GM11168 (cell line): ENCODE measurements around the gene TNFSF13B.
"Not testable (repeated sequence)": the region's sequence is repeated elsewhere in the genome, so short reads cannot be mapped to it uniquely, and the experiment has no call there.

Source experiments
- in situ Hi-C: fragments of 300-500 bp; cut with MboI; formaldehyde crosslinking; loops from one replicate; pipeline ENCODE4 v1.12.0; 2022; ENCODE audit warnings: low sequenced_read_pairs; ENCODE audit not compliant: unreplicated experiment

The TNFSF13B gene, protein sequence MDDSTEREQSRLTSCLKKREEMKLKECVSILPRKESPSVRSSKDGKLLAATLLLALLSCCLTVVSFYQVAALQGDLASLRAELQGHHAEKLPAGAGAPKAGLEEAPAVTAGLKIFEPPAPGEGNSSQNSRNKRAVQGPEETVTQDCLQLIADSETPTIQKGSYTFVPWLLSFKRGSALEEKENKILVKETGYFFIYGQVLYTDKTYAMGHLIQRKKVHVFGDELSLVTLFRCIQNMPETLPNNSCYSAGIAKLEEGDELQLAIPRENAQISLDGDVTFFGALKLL

DNA sequence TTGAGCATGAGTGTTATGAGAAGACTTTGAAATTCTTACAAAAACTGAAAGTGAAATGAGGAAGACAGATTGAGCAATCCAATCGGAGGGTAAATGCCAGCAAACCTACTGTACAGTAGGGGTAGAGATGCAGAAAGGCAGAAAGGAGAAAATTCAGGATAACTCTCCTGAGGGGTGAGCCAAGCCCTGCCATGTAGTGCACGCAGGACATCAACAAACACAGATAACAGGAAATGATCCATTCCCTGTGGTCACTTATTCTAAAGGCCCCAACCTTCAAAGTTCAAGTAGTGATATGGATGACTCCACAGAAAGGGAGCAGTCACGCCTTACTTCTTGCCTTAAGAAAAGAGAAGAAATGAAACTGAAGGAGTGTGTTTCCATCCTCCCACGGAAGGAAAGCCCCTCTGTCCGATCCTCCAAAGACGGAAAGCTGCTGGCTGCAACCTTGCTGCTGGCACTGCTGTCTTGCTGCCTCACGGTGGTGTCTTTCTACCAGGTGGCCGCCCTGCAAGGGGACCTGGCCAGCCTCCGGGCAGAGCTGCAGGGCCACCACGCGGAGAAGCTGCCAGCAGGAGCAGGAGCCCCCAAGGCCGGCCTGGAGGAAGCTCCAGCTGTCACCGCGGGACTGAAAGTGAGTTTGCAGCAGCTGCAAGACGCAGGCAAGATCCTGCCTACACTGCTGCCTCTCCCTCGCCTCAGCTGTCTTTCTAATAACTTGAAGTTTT lies at the start of gene TNFSF13B:
Gene TNFSF13B, plus strand, starts transcription at position 118 of the 728 bp plus-strand sequence. Its CDS starts 178 bp downstream, at position 296.
- in situ Hi-C loops: no loop called here

DNA sequence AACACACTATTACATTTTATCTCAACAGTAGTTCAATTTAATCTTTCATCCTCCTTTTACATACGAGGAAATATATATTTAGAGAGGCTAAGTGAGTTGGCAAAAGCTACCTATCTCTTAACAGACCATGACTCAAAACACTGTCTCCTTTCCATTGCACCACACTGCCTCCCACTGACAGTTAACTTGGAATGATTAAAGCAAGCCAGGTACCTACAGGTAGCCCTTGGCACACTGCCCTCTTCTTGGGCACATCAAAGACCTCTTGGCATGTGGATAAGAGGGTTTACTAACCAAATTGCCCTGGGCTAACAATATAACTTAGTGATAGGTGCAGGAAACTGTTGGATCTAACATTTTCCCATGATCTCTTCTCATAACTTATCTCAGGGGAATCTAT lies 49.5 kb upstream of the TNFSF13B start:
- in situ Hi-C loops: no loop called here

DNA sequence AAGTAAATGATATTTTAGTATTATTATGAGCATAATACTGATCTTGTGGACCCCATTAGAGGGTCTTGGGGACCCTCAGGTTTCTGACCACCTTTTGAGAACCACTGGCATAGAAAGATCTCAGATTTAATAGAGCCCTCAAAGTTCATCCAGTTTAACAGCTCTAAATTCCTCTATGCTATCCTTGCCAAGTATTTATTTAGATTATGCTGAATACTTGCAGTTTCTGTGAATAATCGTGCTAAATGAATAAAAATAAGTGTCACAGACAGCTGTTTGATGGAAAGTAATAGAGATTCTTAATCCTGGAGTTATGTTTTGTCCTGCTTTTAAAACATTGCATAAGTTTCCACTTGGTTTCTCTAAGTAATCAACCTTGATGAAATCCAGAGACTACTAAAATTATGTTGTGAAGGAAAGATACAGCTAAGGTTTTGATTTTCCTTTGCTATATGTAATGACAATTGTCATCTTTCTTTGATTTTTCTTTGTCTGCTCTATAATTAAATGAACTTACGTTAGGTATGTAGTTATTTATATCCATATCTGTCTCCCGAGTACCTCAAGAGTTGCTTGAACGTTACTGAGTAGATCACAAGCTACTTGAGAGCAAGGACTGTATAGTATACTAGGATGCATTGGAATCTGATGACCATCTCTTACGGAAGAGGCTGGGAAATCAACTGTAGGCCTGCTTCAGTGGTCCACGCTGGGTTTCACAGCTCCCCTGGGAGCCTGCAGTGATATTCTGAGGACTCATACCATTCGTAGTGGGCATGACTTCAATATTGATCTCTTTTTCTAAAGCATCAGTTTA lies 45.6 kb upstream of the TNFSF13B start:
- in situ Hi-C loops: no loop called here

GRCh38 chr13:108225440-108225839 lies 44.1 kb upstream of the TNFSF13B start:
- in situ Hi-C loops: no loop called here

- in situ Hi-C loops: no loop called here
These were observed 43.3 kb upstream of the TNFSF13B start for GRCh38 chr13:108226184-108226583.

DNA sequence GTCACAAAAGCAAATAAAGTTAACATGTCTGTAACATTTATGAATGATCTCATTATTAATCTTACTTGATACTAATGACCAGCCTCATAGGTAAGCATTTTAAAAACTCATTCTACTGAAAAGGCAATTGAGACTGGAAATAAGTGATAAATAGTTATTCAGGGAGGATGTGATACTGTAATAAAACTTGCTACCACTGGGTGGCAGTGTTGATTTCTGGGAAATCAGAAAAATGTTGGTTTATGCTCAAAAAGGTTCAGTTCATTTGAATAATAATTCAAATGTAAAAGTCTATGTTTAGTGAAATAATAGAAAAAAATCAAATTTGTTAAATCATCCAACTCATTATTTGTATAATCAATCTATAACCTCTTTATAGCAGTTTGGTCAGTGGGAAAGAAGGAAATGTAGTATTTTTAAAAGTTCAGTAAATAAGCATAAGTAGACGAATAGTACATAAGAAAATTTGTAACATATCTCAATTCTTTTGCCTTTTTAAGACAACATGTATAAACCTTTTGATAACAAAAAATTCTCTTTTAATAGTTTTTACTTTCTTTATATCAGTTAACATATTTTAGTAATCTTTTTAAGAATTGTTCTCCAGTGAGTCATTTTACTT lies 41.8 kb upstream of the TNFSF13B start:
- in situ Hi-C loops: no loop called here

DNA sequence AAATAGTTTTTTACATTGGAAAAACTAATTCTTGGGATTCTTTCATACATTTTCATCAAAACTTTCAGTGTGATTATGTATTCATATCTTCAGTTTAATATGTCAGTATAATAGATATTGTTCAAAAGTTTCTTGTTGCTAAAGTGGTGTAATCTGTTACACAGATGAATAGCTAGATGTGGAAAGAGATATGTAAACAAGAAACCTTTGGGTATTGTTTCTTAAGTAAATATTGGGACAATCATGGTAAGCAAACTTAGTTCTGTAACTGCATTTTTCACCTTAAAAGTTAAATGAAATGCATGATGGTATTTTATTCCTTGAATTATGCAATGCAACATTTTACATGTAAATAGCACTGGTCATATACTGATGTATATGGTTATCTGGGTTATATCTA lies 39.1 kb upstream of the TNFSF13B start:
- in situ Hi-C loops: no loop called here

GRCh38 chr13:108249150-108249549 lies 20.4 kb upstream of the TNFSF13B start:
- in situ Hi-C loops: no loop called here

DNA sequence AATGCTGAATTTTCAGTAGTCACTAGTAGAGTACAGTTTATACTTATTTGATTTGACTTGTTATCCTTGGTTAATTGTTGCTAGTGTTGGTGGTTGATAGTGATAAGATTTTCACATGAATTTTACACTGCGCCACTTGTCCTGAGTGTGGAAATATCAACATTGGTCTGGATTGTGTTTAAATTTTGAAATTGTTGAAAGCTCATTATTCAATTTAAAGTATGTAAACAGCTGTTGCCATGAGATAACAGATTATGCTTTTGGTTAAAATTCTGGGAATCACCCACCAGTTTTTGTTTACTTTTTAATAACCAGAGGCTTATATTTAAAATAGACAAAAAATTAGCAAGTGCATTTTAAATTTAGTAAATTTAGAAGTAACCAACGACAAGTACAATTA lies 12.3 kb upstream of the TNFSF13B start:
- in situ Hi-C loops: no loop called here

DNA sequence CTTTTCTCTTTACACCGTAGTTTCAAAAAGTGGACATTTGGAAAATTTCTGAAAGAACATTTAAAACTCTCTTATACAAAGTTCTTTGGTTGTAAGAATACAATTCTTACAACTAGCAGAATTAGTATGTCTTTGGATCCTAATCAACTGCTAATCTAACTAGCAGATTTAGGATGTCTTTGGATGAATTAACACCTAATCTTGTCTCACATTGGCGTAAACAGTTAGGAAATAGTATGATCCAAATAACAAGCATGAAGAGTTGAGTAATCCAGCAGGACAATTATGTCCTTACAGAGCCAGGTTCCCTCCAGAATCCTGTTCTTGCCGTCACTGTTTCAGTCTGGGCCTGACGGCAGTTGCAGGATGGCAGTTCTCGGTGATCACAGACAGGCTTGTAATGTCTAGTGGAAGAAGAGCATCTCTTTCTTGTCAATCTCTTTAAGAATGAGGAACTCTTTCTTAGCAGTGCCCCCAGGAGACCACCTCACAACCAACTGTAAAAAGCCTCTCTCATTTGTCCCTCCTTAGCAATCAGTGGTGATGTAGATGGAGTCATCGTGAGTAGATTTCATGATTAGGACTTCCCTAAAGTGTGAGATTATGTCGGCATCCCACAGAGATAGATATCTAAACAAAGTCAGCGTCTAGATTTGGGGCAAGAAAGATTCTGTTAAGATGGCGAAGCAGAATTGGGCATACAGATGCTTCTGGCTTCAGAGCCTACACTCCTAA lies 5.7 kb upstream of the TNFSF13B start:
- in situ Hi-C loops: no loop called here

DNA sequence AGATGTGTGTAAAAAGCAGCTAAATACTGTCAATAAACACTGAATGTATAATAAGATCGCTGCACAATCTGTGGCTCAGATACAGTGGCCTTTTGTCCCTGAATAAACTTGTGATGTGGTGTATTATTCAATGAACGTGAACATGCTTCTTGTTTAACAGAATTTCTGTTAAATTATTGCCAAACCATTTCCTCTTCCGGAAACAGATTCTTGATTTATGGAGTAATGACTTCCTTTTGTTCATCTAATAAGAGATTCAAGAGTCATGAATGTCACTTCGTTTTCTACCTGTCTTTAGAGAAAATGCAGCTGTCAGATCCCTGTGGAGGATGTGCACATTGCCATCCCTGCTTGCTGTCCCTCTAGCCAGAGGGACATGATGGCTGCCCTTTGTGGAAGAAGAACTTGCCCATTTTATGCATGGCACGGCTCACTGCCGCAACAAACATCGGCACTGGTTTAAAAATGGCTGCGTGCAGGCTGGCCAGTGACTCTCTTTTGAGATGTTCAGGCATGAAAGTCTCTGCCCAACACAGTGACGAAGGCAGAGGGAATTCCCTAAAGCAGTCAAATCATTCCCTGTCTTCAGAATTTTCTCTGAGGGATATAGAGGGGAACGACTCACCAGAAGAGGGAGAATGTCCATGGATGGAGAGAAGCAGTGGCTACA lies 3.1 kb upstream of the TNFSF13B start:
- in situ Hi-C loops: no loop called here

- in situ Hi-C loops: no loop called here
These were observed 2.2 kb upstream of the TNFSF13B start for GRCh38 chr13:108267347-108267746.

- in situ Hi-C loops: not testable (repeated sequence)
These were observed 1.7 kb upstream of the TNFSF13B start for GRCh38 chr13:108267855-108268254.

DNA sequence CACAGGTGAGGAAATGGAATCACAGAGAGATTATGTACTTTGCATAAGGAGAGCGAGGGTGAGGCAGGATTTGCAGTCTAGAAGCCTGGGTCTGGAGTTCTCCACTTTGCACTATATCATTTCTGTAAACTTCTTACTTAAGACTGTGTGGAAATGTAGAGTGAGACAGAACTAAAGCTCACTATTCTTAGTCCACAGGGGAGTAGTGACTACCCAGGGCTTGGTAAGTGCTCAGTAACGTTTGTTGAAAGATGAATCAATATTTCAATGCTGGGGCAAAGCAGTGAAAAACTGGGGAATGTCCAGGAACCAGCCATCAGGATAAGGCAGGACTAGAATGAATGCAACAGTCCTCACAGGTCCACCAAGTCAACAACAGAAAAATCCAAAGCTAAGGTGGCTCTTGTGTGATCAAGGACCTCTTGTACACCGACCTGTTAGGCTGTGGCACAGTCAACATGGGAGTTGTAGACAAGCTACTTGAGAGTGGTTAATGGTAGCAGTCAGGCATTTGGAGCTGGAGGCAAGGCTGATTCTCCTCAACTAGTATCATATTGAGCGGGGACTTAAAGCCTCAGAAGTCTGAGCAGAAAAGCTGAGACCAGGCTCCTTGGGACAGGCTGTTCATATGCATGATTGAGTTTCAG lies 929 bp upstream of the TNFSF13B start:
- in situ Hi-C loops: no loop called here

GRCh38 chr13:108270442-108270841 lies 924 bp downstream of the TNFSF13B start:
- in situ Hi-C loops: no loop called here

- in situ Hi-C loops: no loop called here
These were observed 2.8 kb downstream of the TNFSF13B start for GRCh38 chr13:108272333-108272732.

DNA sequence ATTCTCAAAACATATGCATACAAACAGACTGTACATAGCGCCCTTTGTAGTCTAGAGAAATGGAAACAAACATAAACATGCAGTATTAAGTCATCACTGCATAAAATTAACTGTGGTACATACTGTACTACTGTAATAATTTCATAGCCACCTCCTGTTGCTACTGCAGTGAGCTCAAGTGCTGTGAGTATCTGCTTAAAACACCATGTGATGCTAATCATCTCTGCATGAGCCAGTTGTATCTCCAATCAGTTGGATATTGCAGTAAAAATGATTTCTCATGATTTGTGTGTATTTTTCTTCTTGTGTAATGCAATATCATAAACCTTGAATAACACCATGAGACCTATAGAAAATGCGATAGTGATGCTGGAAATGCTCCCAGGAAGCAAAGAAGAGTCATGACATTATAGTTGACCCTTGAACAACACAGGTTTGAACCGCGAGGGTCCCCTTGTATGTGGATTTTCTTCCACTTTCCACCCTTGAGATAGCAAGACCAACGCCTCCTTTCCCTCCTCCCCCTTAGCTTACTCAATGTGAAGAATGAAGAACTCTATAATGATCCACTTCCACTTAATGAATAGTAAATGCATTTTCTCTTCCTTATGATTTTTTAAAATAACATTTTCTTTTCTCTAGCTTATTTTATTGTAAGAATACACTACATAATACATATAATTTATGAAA lies 4.1 kb downstream of the TNFSF13B start:
- in situ Hi-C loops: no loop called here

- in situ Hi-C loops: no loop called here
These were observed 5.2 kb downstream of the TNFSF13B start for GRCh38 chr13:108274718-108275117.
